Activated CD8-positive, alpha-beta T cell treated with anti-CD3 and anti-CD28 coated beads, Interleukin-2, amount 10 ng/mL, durations not matched to agents 7 days and 5 days (primary cell): ENCODE data around the gene TTLL5. TPM values are rescaled to one million over a fixed set of nuclear protein-coding genes. Genes with fewer than 3 reads are reported as not detected.

Experiments
- ATAC-seq: fragments of 150-1000 bp; cut with Tn5 transposase; one replicate; pipeline ENCODE4 v1.10.0; 2021; ENCODE audit warnings: moderate library complexity
- CTCF ChIA-PET: fragments of 350-600 bp; sonication (Branson Sonifier 250); formaldehyde crosslinking; loops from one replicate; lab custom pipeline; 2021; ENCODE audit warnings: antibody characterized with exemption; lab: Charles Lee
- POLR2A ChIA-PET: fragments of 350-600 bp; sonication (Branson Sonifier 250); formaldehyde crosslinking; loops from one replicate; lab custom pipeline; 2021; ENCODE audit warnings: antibody characterized with exemption; lab: Charles Lee
- DNase-seq: peaks from one replicate; pipeline ENCODE4 v3.0.0-alpha.2; 2020
- H3K27ac Mint-ChIP-seq: one replicate; pipeline ENCODE4 v1.8.0; 2021; ENCODE audit warnings: mild to moderate bottlenecking, mixed read lengths
- H3K27me3 Mint-ChIP-seq: one replicate; pipeline ENCODE4 v1.8.0; 2021; ENCODE audit warnings: low read depth, mixed read lengths
- H3K36me3 Mint-ChIP-seq: one replicate; pipeline ENCODE4 v1.8.0; 2021; ENCODE audit warnings: low read depth, mixed read lengths
- H3K4me1 Mint-ChIP-seq: one replicate; pipeline ENCODE4 v1.8.0; 2021; ENCODE audit warnings: low read depth, mixed read lengths
- H3K4me3 Mint-ChIP-seq: one replicate; pipeline ENCODE4 v1.8.0; 2021; ENCODE audit warnings: mild to moderate bottlenecking, mixed read lengths
- H3K9me3 Mint-ChIP-seq: one replicate; pipeline ENCODE4 v1.8.0; 2022; ENCODE audit warnings: mixed read lengths; ENCODE audit not compliant: insufficient read depth
- total RNA-seq, 2 experiments: library from RNA; stranded (reverse); gene quantifications; one replicate each; pipeline ENCODE4 v1.2.3, GENCODE V29; 2021

TTLL5 gene
- total RNA-seq, 2 experiments from 2014 or later, result 40.1 to 45.0 TPM

- no peaks in the 10 kb centered on the region for H3K27me3 Mint-ChIP-seq
- DNase-seq, result no peak
- no peak for ATAC-seq
- no peak overlapping the region for H3K4me3 Mint-ChIP-seq
- CTCF ChIA-PET, result interaction anchor here (1.0 to 14.7 kb wide), 3 partner anchors 71 to 323 kb away, joined by 3 to 183 read pairs (median 17); no protein-coding TSS in a partner anchor
- H3K9me3 Mint-ChIP-seq, result no peaks in the 10 kb centered on the region
- H3K4me1 Mint-ChIP-seq, result peaks cover 36% of the 10 kb centered on the region
- no peak overlapping the region for H3K27ac Mint-ChIP-seq
- POLR2A ChIA-PET, result no interaction called here
- H3K36me3 Mint-ChIP-seq, result no peaks in the 10 kb centered on the region
These were observed 316.0 kb downstream of the TTLL5 start for GRCh38 chr14:75976826-75977581.

- ChIA-PET POLR2A (no interaction called here), CTCF (interaction anchor here (1.0 to 14.7 kb wide), 3 partner anchors 71 to 323 kb away, joined by 3 to 183 read pairs (median 17); no protein-coding TSS in a partner anchor)
- no peak for DNase-seq
These were observed 316.5 kb downstream of the TTLL5 start for GRCh38 chr14:75977582-75977943.

GRCh38 chr14:75978249-75978731 lies 317.2 kb downstream of the TTLL5 start:
- Mint-ChIP-seq H3K4me1 (peaks cover 38% of the 10 kb centered on the region), H3K36me3 (no peaks in the 10 kb centered on the region), H3K27me3 (no peaks in the 10 kb centered on the region), H3K27ac (no peak overlapping the region), H3K9me3 (no peaks in the 10 kb centered on the region), H3K4me3 (no peak overlapping the region)
- ChIA-PET CTCF (interaction anchor here (1.0 to 14.7 kb wide), 10 partner anchors 8 to 401 kb away, joined by 3 to 202 read pairs (median 4); no protein-coding TSS in a partner anchor), POLR2A (interaction anchor here (0.6 kb wide), 1 partner anchor 91 kb away, joined by 3 read pairs; no protein-coding TSS in a partner anchor)
- ATAC-seq (no peak), DNase-seq (peak; percentile 53)

More at GRCh38 chr14:75977582-75977943, 316.5 kb downstream of the TTLL5 start:
- H3K36me3 Mint-ChIP-seq, result no peaks in the 10 kb centered on the region
- no peak overlapping the region for H3K27ac Mint-ChIP-seq
- peaks cover 36% of the 10 kb centered on the region for H3K4me1 Mint-ChIP-seq
- H3K4me3 Mint-ChIP-seq, result no peak overlapping the region
- no peaks in the 10 kb centered on the region for H3K9me3 Mint-ChIP-seq
- no peak for ATAC-seq
- H3K27me3 Mint-ChIP-seq, result no peaks in the 10 kb centered on the region

- ChIA-PET CTCF (interaction anchor here (0.6 to 14.7 kb wide), 15 partner anchors 9 to 402 kb away, joined by 3 to 202 read pairs (median 3); no protein-coding TSS in a partner anchor), POLR2A (interaction anchor here (1.3 kb wide), 1 partner anchor 14 kb away, joined by 3 read pairs; no protein-coding TSS in a partner anchor)
- Mint-ChIP-seq H3K27me3 (peaks cover 6% of the 10 kb centered on the region), H3K36me3 (no peaks in the 10 kb centered on the region), H3K4me3 (no peak overlapping the region), H3K27ac (peak overlapping the region; percentile 60), H3K9me3 (no peaks in the 10 kb centered on the region), H3K4me1 (peaks cover 38% of the 10 kb centered on the region)
- no peak for DNase-seq
- no peak for ATAC-seq
These were observed 318.1 kb downstream of the TTLL5 start for GRCh38 chr14:75979071-75979571.

GRCh38 chr14:75979648-75980565 lies 318.9 kb downstream of the TTLL5 start:
- Mint-ChIP-seq H3K9me3 (no peaks in the 10 kb centered on the region), H3K4me1 (peaks cover 38% of the 10 kb centered on the region)
- POLR2A ChIA-PET, result interaction anchor here (0.6 to 1.3 kb wide), 2 partner anchors 14 to 172 kb away, joined by 3 read pairs; no protein-coding TSS in a partner anchor

GRCh38 chr14:75980856-75981255 lies 319.8 kb downstream of the TTLL5 start:
- no peak for ATAC-seq
- no peaks in the 10 kb centered on the region for H3K9me3 Mint-ChIP-seq
- H3K27me3 Mint-ChIP-seq, result peaks cover 11% of the 10 kb centered on the region
- no peak overlapping the region for H3K27ac Mint-ChIP-seq
- peaks cover 40% of the 10 kb centered on the region for H3K4me1 Mint-ChIP-seq
- POLR2A ChIA-PET, result no interaction called here
- peak overlapping the region; percentile 69 for H3K4me3 Mint-ChIP-seq
- no peak for DNase-seq
- H3K36me3 Mint-ChIP-seq, result no peaks in the 10 kb centered on the region
- CTCF ChIA-PET, result interaction anchor here (0.9 to 14.7 kb wide), 4 partner anchors 9 to 403 kb away, joined by 4 to 202 read pairs (median 94); no protein-coding TSS in a partner anchor

More at GRCh38 chr14:75979648-75980565, 318.9 kb downstream of the TTLL5 start:
- DNase-seq (no peak), ATAC-seq (no peak)
- H3K27me3 Mint-ChIP-seq, result peaks cover 11% of the 10 kb centered on the region
- no peak overlapping the region for H3K4me3 Mint-ChIP-seq
- peak overlapping the region; percentile 41 for H3K27ac Mint-ChIP-seq
- no peaks in the 10 kb centered on the region for H3K36me3 Mint-ChIP-seq
- CTCF ChIA-PET, result interaction anchor here (0.7 to 14.7 kb wide), 13 partner anchors 11 to 403 kb away, joined by 3 to 202 read pairs (median 4); no protein-coding TSS in a partner anchor

GRCh38 chr14:75981426-75982265 lies 320.6 kb downstream of the TTLL5 start, which contains the start of gene TGFB3:
TSS of gene TGFB3 (minus strand) at chr14:75981995. CDS start at chr14:75980893, 1,102 bp downstream.
- ChIA-PET POLR2A (interaction anchor here (1.3 to 1.4 kb wide), 3 partner anchors 8 to 321 kb away, joined by 3 to 4 read pairs (median 3); partner anchors contain the start of genes ERG28 and TTLL5), CTCF (interaction anchor here (0.9 to 14.7 kb wide), 12 partner anchors 9 to 493 kb away, joined by 3 to 202 read pairs (median 7); no protein-coding TSS in a partner anchor)
- H3K4me3 Mint-ChIP-seq, result peak within 1 kb of the TSS; percentile 69
- ATAC-seq, result peak; percentile 28
- peak; percentile 65 for DNase-seq
- no peaks in the 10 kb centered on the region for H3K36me3 Mint-ChIP-seq
- H3K9me3 Mint-ChIP-seq, result no peaks in the 10 kb centered on the region
- peak within 1 kb of the TSS; percentile 64 for H3K27ac Mint-ChIP-seq
- H3K4me1 Mint-ChIP-seq, result peaks cover 48% of the 10 kb centered on the region
- H3K27me3 Mint-ChIP-seq, result peaks cover 11% of the 10 kb centered on the region

GRCh38 chr14:75982266-75983018 lies 321.4 kb downstream of the TTLL5 start:
- H3K4me3 Mint-ChIP-seq, result peak overlapping the region; percentile 69
- peak; percentile 70 for ATAC-seq
- no peak overlapping the region for H3K27ac Mint-ChIP-seq
- peaks cover 11% of the 10 kb centered on the region for H3K27me3 Mint-ChIP-seq
- H3K4me1 Mint-ChIP-seq, result peaks cover 49% of the 10 kb centered on the region
- POLR2A ChIA-PET, result interaction anchor here (0.8 to 1.4 kb wide), 4 partner anchors 9 to 322 kb away, joined by 3 to 4 read pairs (median 3); partner anchors contain the start of genes ERG28 and TTLL5
- H3K36me3 Mint-ChIP-seq, result no peaks in the 10 kb centered on the region
- DNase-seq, result peak; percentile 80
- H3K9me3 Mint-ChIP-seq, result no peaks in the 10 kb centered on the region
- CTCF ChIA-PET, result interaction anchor here (0.6 to 14.7 kb wide), 34 partner anchors 8 to 494 kb away, joined by 3 to 202 read pairs (median 4); no protein-coding TSS in a partner anchor

- H3K4me3 Mint-ChIP-seq, result peak overlapping the region; percentile 69
- ChIA-PET CTCF (interaction anchor here (0.6 to 14.7 kb wide), 34 partner anchors 8 to 494 kb away, joined by 3 to 202 read pairs (median 4); no protein-coding TSS in a partner anchor), POLR2A (interaction anchor here (0.8 to 1.4 kb wide), 4 partner anchors 10 to 322 kb away, joined by 3 to 4 read pairs (median 3); partner anchors contain the start of genes ERG28 and TTLL5)
- DNase-seq, result no peak
- no peaks in the 10 kb centered on the region for H3K36me3 Mint-ChIP-seq
- H3K27ac Mint-ChIP-seq, result no peak overlapping the region
- H3K4me1 Mint-ChIP-seq, result peaks cover 49% of the 10 kb centered on the region
- ATAC-seq, result no peak
- H3K9me3 Mint-ChIP-seq, result no peaks in the 10 kb centered on the region
- peaks cover 11% of the 10 kb centered on the region for H3K27me3 Mint-ChIP-seq
These were observed 321.9 kb downstream of the TTLL5 start for GRCh38 chr14:75983019-75983358.
